CD4-positive, CD25-positive, alpha-beta regulatory T cell (primary cell): ENCODE results near the gene SOWAHD. TPM values are rescaled to one million over a fixed set of nuclear protein-coding genes. Genes with fewer than 3 reads are reported as not detected.

Experiments
- ATAC-seq, 2 donors: fragments of 150-1000 bp; cut with Tn5 transposase; one replicate each; pipeline ENCODE4 v1.10.0; 2021; ENCODE audit warnings: low read depth in 2 of 2, moderate number of reproducible peaks in 2 of 2, moderate library complexity in 1 of 2
- DNase-seq, 3 donors: peaks; one replicate each; pipeline versions ENCODE4 v3.0.0 to v3.0.0-alpha.2; 2012 to 2022; ENCODE audit warnings: mixed read lengths in 1 of 3
- H3K27ac ChIP-seq: one replicate; pipeline ENCODE4 v1.7.0; 2013; ENCODE audit warnings: mild to moderate bottlenecking, low read length; ENCODE audit not compliant: insufficient read depth, poor library complexity, severe bottlenecking
- H3K27me3 ChIP-seq: one replicate; pipeline ENCODE4 v1.7.0; 2013; ENCODE audit warnings: low read length; ENCODE audit not compliant: control insufficient read depth, insufficient read depth
- H3K36me3 ChIP-seq: one replicate; pipeline ENCODE4 v1.7.0; 2013; ENCODE audit warnings: mild to moderate bottlenecking, low read length, moderate library complexity; ENCODE audit not compliant: control insufficient read depth, insufficient read depth
- H3K4me1 ChIP-seq: 2 replicates; pipeline ENCODE4 v1.7.0; 2013; ENCODE audit warnings: mild to moderate bottlenecking, low read length; ENCODE audit not compliant: insufficient read depth, control insufficient read depth, poor library complexity, severe bottlenecking
- H3K4me3 ChIP-seq: one replicate; pipeline ENCODE4 v1.7.0; 2013; ENCODE audit warnings: low read depth, mild to moderate bottlenecking, low read length, moderate library complexity
- H3K9me3 ChIP-seq, 2 experiments: 1 replicate in 1 of 2; 2 replicates in 1 of 2; pipeline ENCODE4 v1.7.0; 2013; ENCODE audit warnings: low read length in 2 of 2, mild to moderate bottlenecking in 1 of 2, moderate library complexity in 1 of 2; ENCODE audit not compliant: control insufficient read depth in 2 of 2
- H3K27ac Mint-ChIP-seq, 3 donors: one replicate each; pipeline ENCODE4 v1.8.0; 2020 to 2022; ENCODE audit warnings: mild to moderate bottlenecking in 3 of 3, mixed read lengths in 3 of 3, moderate library complexity in 2 of 3
- H3K27me3 Mint-ChIP-seq: one replicate; pipeline ENCODE4 v1.8.0; 2022; ENCODE audit warnings: mild to moderate bottlenecking, mixed read lengths
- H3K36me3 Mint-ChIP-seq: one replicate; pipeline ENCODE4 v1.8.0; 2020; ENCODE audit warnings: mixed read lengths
- H3K4me1 Mint-ChIP-seq, 4 donors: one replicate each; pipeline ENCODE4 v1.8.0; 2020 to 2022; ENCODE audit warnings: mixed read lengths in 4 of 4, mild to moderate bottlenecking in 1 of 4
- H3K4me3 Mint-ChIP-seq, 4 donors: one replicate each; pipeline ENCODE4 v1.8.0; 2020 to 2022; ENCODE audit warnings: mild to moderate bottlenecking in 4 of 4, mixed read lengths in 4 of 4, moderate library complexity in 3 of 4
- H3K9me3 Mint-ChIP-seq, 7 donors: one replicate each; pipeline ENCODE4 v1.8.0; 2020 to 2022; ENCODE audit warnings: mixed read lengths in 7 of 7, mild to moderate bottlenecking in 3 of 7, moderate library complexity in 2 of 7
- polyA plus RNA-seq, 4 donors: library from polyadenylated mRNA; unstranded; fragments of 300-500 nt; fragmentation: Illumina TruSeq; gene quantifications; one replicate each; pipeline ENCODE4 v1.2.3, GENCODE V29; 2021
- total RNA-seq: library from RNA; stranded (reverse); gene quantifications from one replicate; pipeline ENCODE4 v1.2.3, GENCODE V29; 2022

The SOWAHD gene
- total RNA-seq, result not detected
- under 1 TPM; 0.38 to 0.52 (median 0.46) TPM for polyA plus RNA-seq

- Mint-ChIP-seq H3K9me3 (no peaks in the 10 kb centered on the region), H3K4me3 (peak within 1 kb of the TSS; percentile 83 to 95 (median 86)), H3K36me3 (no peaks in the 10 kb centered on the region), H3K4me1 (peaks cover 19 to 56% (median 28%) of the 10 kb centered on the region in 4 donors), H3K27me3 (no peaks in the 10 kb centered on the region), H3K27ac (peak within 1 kb of the TSS; percentile 93 to 98 (median 96))
- H3K4me3 ChIP-seq, result no peak within 1 kb of the TSS
- ATAC-seq (peak in 1 of 2 donors; percentile 15), DNase-seq (peak; percentile 16 to 30 (median 20))
- no peaks in the 10 kb centered on the region for H3K9me3 ChIP-seq
- H3K27me3 ChIP-seq, result no peaks in the 10 kb centered on the region
- peaks cover 46% of the 10 kb centered on the region for H3K4me1 ChIP-seq
- peak within 1 kb of the TSS; percentile 41 for H3K27ac ChIP-seq
- no peaks in the 10 kb centered on the region for H3K36me3 ChIP-seq
Measured at GRCh38 chrX:119757979-119758730, at the start of gene SOWAHD. Gene SOWAHD, plus strand, starts transcription at chrX:119758588. Its CDS starts 80 bp downstream, at chrX:119758668.

GRCh38 chrX:119708936-119709335, 49.5 kb upstream of the SOWAHD start:
- no peak overlapping the region for H3K4me3 Mint-ChIP-seq
- Histone ChIP-seq H3K9me3 (no peaks in the 10 kb centered on the region), H3K4me3 (no peak overlapping the region), H3K27me3 (no peaks in the 10 kb centered on the region), H3K27ac (no peak overlapping the region), H3K36me3 (no peaks in the 10 kb centered on the region), H3K4me1 (no peaks in the 10 kb centered on the region)
- ATAC-seq, result no peak
- H3K36me3 Mint-ChIP-seq, result no peaks in the 10 kb centered on the region
- H3K4me1 Mint-ChIP-seq, result no peaks in the 10 kb centered on the region
- DNase-seq, result no peak
- H3K27ac Mint-ChIP-seq, result peak overlapping the region in 1 of 3 donors; percentile 2
- H3K9me3 Mint-ChIP-seq, result peaks cover 0 to 2% (median 0%) of the 10 kb centered on the region in 7 donors
- H3K27me3 Mint-ChIP-seq, result peaks cover 5% of the 10 kb centered on the region

GRCh38 chrX:119709630-119710029, 48.8 kb upstream of the SOWAHD start:
- Histone ChIP-seq H3K4me3 (no peak overlapping the region), H3K9me3 (no peaks in the 10 kb centered on the region), H3K4me1 (no peaks in the 10 kb centered on the region), H3K27me3 (no peaks in the 10 kb centered on the region), H3K27ac (no peak overlapping the region), H3K36me3 (no peaks in the 10 kb centered on the region)
- no peak for ATAC-seq
- Mint-ChIP-seq H3K36me3 (no peaks in the 10 kb centered on the region), H3K4me1 (no peaks in the 10 kb centered on the region), H3K9me3 (peaks cover 0 to 2% (median 0%) of the 10 kb centered on the region in 7 donors), H3K4me3 (no peak overlapping the region), H3K27ac (no peak overlapping the region), H3K27me3 (peaks cover 5% of the 10 kb centered on the region)
- DNase-seq, result no peak

- no peak overlapping the region for H3K4me3 Mint-ChIP-seq
- H3K27ac Mint-ChIP-seq, result no peak overlapping the region
- H3K36me3 Mint-ChIP-seq, result peaks cover 3% of the 10 kb centered on the region
- Histone ChIP-seq H3K4me3 (no peak overlapping the region), H3K27me3 (no peaks in the 10 kb centered on the region), H3K36me3 (no peaks in the 10 kb centered on the region), H3K9me3 (no peaks in the 10 kb centered on the region), H3K4me1 (no peaks in the 10 kb centered on the region), H3K27ac (no peak overlapping the region)
- H3K9me3 Mint-ChIP-seq, result no peaks in the 10 kb centered on the region
- no peaks in the 10 kb centered on the region for H3K27me3 Mint-ChIP-seq
- H3K4me1 Mint-ChIP-seq, result no peaks in the 10 kb centered on the region
- no peak for DNase-seq
- no peak for ATAC-seq
Measured at GRCh38 chrX:119721487-119721886, 36.9 kb upstream of the SOWAHD start.

GRCh38 chrX:119721926-119722325, 36.5 kb upstream of the SOWAHD start:
- H3K27ac Mint-ChIP-seq, result no peak overlapping the region

GRCh38 chrX:119726900-119727555, 31.4 kb upstream of the SOWAHD start:
- Histone ChIP-seq H3K27ac (peak overlapping the region; percentile 43), H3K4me1 (peaks cover 5% of the 10 kb centered on the region), H3K27me3 (no peaks in the 10 kb centered on the region), H3K4me3 (no peak overlapping the region), H3K36me3 (no peaks in the 10 kb centered on the region), H3K9me3 (no peaks in the 10 kb centered on the region)
- no peaks in the 10 kb centered on the region for H3K27me3 Mint-ChIP-seq
- peak overlapping the region in 1 of 4 donors; percentile 32 for H3K4me3 Mint-ChIP-seq
- DNase-seq (peak in 2 of 3 donors; percentile 22 to 44), ATAC-seq (peak; percentile 52 to 71)
- H3K36me3 Mint-ChIP-seq, result no peaks in the 10 kb centered on the region
- peak overlapping the region in 2 of 3 donors; percentile 38 to 86 for H3K27ac Mint-ChIP-seq
- peaks cover 0 to 1% (median 0%) of the 10 kb centered on the region in 7 donors for H3K9me3 Mint-ChIP-seq
- peaks cover 3 to 13% (median 6%) of the 10 kb centered on the region in 4 donors for H3K4me1 Mint-ChIP-seq

More at GRCh38 chrX:119721926-119722325, 36.5 kb upstream of the SOWAHD start:
- H3K9me3 ChIP-seq, result no peaks in the 10 kb centered on the region
- Mint-ChIP-seq H3K4me1 (peaks cover 0 to 2% (median 1%) of the 10 kb centered on the region in 4 donors), H3K9me3 (no peaks in the 10 kb centered on the region), H3K27me3 (no peaks in the 10 kb centered on the region), H3K36me3 (peaks cover 3% of the 10 kb centered on the region), H3K4me3 (no peak overlapping the region)
- no peaks in the 10 kb centered on the region for H3K36me3 ChIP-seq
- H3K4me3 ChIP-seq, result no peak overlapping the region
- peaks cover 2% of the 10 kb centered on the region for H3K4me1 ChIP-seq
- no peak overlapping the region for H3K27ac ChIP-seq
- DNase-seq (no peak), ATAC-seq (no peak)
- no peaks in the 10 kb centered on the region for H3K27me3 ChIP-seq

- H3K4me3 ChIP-seq, result no peak overlapping the region
- peaks cover 0 to 1% (median 0%) of the 10 kb centered on the region in 7 donors for H3K9me3 Mint-ChIP-seq
- H3K4me1 Mint-ChIP-seq, result peaks cover 3 to 13% (median 6%) of the 10 kb centered on the region in 4 donors
- H3K36me3 Mint-ChIP-seq, result no peaks in the 10 kb centered on the region
- no peaks in the 10 kb centered on the region for H3K9me3 ChIP-seq
- DNase-seq (no peak), ATAC-seq (no peak)
- H3K4me1 ChIP-seq, result peaks cover 5% of the 10 kb centered on the region
- no peak overlapping the region for H3K4me3 Mint-ChIP-seq
- no peak overlapping the region for H3K27ac ChIP-seq
- H3K27me3 Mint-ChIP-seq, result no peaks in the 10 kb centered on the region
- H3K27me3 ChIP-seq, result no peaks in the 10 kb centered on the region
- no peaks in the 10 kb centered on the region for H3K36me3 ChIP-seq
- no peak overlapping the region for H3K27ac Mint-ChIP-seq
Measured at GRCh38 chrX:119728487-119728886, 29.9 kb upstream of the SOWAHD start.
